Mucosa of descending colon (tissue), 3 donors: Measurements from ENCODE around the gene IFT20. TPM values are rescaled to one million over a fixed set of nuclear protein-coding genes. Genes with fewer than 3 reads are reported as not detected.

ENCODE experiments used
- ATAC-seq: fragments of 200-7000 bp; cut with Tn5 transposase; one replicate; pipeline ENCODE4 v1.9.1; 2020; ENCODE audit warnings: mild to moderate bottlenecking, moderate library complexity
- DNase-seq, 3 donors: peaks; one replicate each; pipeline ENCODE4 v3.0.0-alpha.2; 2020
- H3K36me3 ChIP-seq: fragments of 200-600 bp; one replicate; pipeline ENCODE4 v1.8.0; 2021; ENCODE audit warnings: low read depth, mild to moderate bottlenecking
- H3K4me1 ChIP-seq: fragments of 200-600 bp; one replicate; pipeline ENCODE4 v1.8.0; 2021; ENCODE audit warnings: low read depth, mild to moderate bottlenecking
- H3K4me3 ChIP-seq: fragments of 200-600 bp; one replicate; pipeline ENCODE4 v1.8.0; 2021; ENCODE audit warnings: mild to moderate bottlenecking
- H3K9me3 ChIP-seq: fragments of 200-600 bp; one replicate; pipeline ENCODE4 v1.8.0; 2021; ENCODE audit warnings: mild to moderate bottlenecking
- intact Hi-C, 2 donors: fragments of 100-400 bp; cut with DNase I in 1 of 2; cut with micrococcal nuclease in 1 of 2; formaldehyde crosslinking; loops; one replicate each; pipeline versions ENCODE4 v1.11.0 to v1.11.1; 2022; cut with DNase I, micrococcal nuclease
- total RNA-seq, 3 donors: library from RNA; stranded (reverse); fragmentation: NEBNext Ultra II Directional in 2 of 3; extraction: Animal tissue kit (Norgen Biotek cat#: 25700) in 2 of 3; gene quantifications; one replicate each; pipeline versions ENCODE4 v1.2.1 to v1.2.4, GENCODE V29; 2021 to 2023
- TF ChIP-seq, protein P1 (sequence below): fragments of 200-600 bp; IDR thresholded peaks from one replicate; pipeline ENCODE4 v1.8.0; 2022; ENCODE audit warnings: antibody characterized with exemption, mild to moderate bottlenecking
- donor health status: DM: no; HTN: no; CAD: no; lungs with moderate emphysema.
- donor health status: DM: no; HTN: no; CAD: no.
- donor health status: DM: no; HTN: yes; CAD: no.

IFT20 gene
- total RNA-seq, 3 donors from 2014 or later = 23.6 to 44.1 (median 28.0) TPM

GRCh38 chr17:28357901-28358197 is 22.6 kb upstream of the IFT20 start:
- Histone ChIP-seq H3K36me3 (peaks cover 11% of the 10 kb centered on the region), H3K4me1 (peaks cover 17% of the 10 kb centered on the region), H3K9me3 (no peaks in the 10 kb centered on the region), H3K4me3 (peak overlapping the region; percentile 72)
- no peak for DNase-seq
- TF ChIP-seq, protein P1, sequence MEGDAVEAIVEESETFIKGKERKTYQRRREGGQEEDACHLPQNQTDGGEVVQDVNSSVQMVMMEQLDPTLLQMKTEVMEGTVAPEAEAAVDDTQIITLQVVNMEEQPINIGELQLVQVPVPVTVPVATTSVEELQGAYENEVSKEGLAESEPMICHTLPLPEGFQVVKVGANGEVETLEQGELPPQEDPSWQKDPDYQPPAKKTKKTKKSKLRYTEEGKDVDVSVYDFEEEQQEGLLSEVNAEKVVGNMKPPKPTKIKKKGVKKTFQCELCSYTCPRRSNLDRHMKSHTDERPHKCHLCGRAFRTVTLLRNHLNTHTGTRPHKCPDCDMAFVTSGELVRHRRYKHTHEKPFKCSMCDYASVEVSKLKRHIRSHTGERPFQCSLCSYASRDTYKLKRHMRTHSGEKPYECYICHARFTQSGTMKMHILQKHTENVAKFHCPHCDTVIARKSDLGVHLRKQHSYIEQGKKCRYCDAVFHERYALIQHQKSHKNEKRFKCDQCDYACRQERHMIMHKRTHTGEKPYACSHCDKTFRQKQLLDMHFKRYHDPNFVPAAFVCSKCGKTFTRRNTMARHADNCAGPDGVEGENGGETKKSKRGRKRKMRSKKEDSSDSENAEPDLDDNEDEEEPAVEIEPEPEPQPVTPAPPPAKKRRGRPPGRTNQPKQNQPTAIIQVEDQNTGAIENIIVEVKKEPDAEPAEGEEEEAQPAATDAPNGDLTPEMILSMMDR = no peak
- intact Hi-C loops = no loop called here
- no peak for ATAC-seq

GRCh38 chr17:28357061-28357900 is 22.0 kb upstream of the IFT20 start, which contains the start of gene POLDIP2:
TSS of gene POLDIP2 (minus strand) at chr17:28357527. CDS start at chr17:28357448, 79 bp downstream.
- intact Hi-C loops = no loop called here
- TF ChIP-seq, protein P1 = no peak
- peak; percentile 100 for ATAC-seq

DNA sequence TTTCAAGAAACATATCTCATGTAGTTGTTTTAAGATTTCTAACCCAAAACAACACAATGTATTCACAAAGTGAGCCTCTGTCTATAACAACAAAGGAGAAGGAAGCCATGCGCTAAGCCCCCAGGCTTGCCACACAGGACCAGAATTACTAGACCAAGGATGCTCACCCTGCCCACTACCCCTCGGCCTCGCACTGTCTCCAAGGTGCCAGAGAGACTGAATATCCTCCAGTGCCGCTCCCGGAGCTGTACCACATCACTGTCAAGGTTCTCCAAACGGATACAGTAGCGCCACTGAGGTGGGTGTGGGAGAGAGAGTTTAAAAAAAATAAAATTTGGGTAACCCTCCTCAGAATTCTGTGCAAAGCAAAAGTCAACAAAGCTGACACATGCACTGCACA is 15.0 kb upstream of the IFT20 start:
- Histone ChIP-seq H3K36me3 (peaks cover 4% of the 10 kb centered on the region), H3K4me3 (no peak overlapping the region), H3K4me1 (no peaks in the 10 kb centered on the region), H3K9me3 (no peaks in the 10 kb centered on the region)
- no peak for DNase-seq
- TF ChIP-seq, protein P1 = no peak
- no peak for ATAC-seq
- intact Hi-C loops = no loop called here

More at GRCh38 chr17:28357061-28357900, 22.0 kb upstream of the IFT20 start, which contains the start of gene POLDIP2:
- DNase-seq = peak; percentile 94 to 97 (median 97)
- H3K4me3 ChIP-seq = peak within 1 kb of the TSS; percentile 72
- no peaks in the 10 kb centered on the region for H3K9me3 ChIP-seq
- peaks cover 11% of the 10 kb centered on the region for H3K36me3 ChIP-seq
- H3K4me1 ChIP-seq = peaks cover 17% of the 10 kb centered on the region

DNA sequence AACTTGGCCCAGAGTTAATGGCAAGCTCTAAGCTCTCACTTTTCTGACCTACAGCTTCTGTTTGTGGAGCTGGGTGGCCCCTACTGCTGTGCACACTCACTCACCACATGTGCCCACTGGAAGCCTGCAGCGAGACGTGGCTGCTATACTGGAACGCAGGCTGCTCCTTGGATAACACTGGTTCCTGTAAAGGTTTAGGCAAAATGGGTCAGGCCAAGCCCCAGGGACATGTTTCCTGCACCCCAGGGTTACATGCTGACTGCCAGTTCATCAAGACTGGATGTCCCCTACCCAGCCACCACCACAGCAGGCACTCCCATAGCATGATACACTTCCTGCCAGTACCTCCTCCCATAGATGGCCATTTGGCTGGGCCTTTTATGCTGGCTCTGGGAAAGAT is 13.7 kb upstream of the IFT20 start:
- intact Hi-C loops = no loop called here
- no peaks in the 10 kb centered on the region for H3K9me3 ChIP-seq
- no peaks in the 10 kb centered on the region for H3K4me1 ChIP-seq
- no peak overlapping the region for H3K4me3 ChIP-seq
- peaks cover 4% of the 10 kb centered on the region for H3K36me3 ChIP-seq
- ATAC-seq = no peak
- TF ChIP-seq, protein P1 = no peak
- DNase-seq = no peak

DNA sequence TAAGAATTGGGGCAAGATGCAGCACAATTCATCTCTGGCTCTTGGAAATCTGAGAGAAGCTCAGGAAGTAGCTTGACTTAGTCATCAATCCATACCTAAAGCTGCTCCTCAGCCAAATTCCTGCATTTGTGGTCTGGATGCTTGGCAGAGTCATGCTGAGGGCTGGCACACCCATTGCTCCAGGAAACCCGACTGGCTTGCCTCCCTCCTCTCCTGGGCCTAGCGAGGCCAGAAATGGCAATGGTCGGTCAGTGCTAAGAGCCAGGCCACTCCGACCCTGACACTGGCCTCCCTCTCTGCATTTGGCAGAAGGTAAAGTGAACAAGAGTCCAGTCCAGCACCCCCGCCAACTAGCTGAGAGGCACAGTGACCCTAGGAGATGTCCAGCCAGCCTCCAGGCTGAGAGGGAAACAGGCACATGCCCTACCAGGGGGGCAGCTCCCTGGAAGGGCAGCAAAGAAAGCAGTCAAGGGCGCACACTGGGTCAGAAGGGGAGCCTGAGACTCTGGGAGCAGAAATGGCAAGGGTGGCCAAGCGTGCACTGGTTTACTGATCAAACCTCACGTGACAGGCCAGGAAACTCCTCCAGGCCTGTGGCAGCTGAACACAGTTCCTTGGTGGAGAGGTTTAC is 12.1 kb upstream of the IFT20 start:
- H3K4me1 ChIP-seq = no peaks in the 10 kb centered on the region
- no peak overlapping the region for H3K4me3 ChIP-seq
- intact Hi-C loops = no loop called here
- H3K36me3 ChIP-seq = peaks cover 10% of the 10 kb centered on the region
- ATAC-seq = no peak
- H3K9me3 ChIP-seq = no peaks in the 10 kb centered on the region
- no peak for DNase-seq
- TF ChIP-seq, protein P1 = no peak
